Measurements from ENCODE around the gene BBS5.

GRCh38 chr2:169491378-169491777 lies 12.1 kb downstream of the BBS5 start:
- TF ChIP-seq ATF2 (tag by site-specific recombination; IDR thresholded peaks at IDR 0.05; ENCODE audit: low read depth) (no peak), ZNF707 (tag by site-specific recombination; IDR thresholded peaks at IDR 0.05) (no peak), ZNF580 (tag by site-specific recombination; IDR thresholded peaks at IDR 0.05) (no peak), ZNF510 (tag by site-specific recombination; IDR thresholded peaks at IDR 0.05; ENCODE audit: insufficient replicate concordance) (no peak), SP3 (tag by site-specific recombination; IDR thresholded peaks at IDR 0.05) (no peak), BCL11A (tag by site-specific recombination; IDR thresholded peaks at IDR 0.05; ENCODE audit: low read depth) (no peak), CTCF (tag by site-specific recombination; IDR thresholded peaks at IDR 0.05) (no peak), ZNF112 (tag by site-specific recombination; IDR thresholded peaks at IDR 0.05) (no peak), REST (tag by site-specific recombination; IDR thresholded peaks at IDR 0.05) (no peak), SCRT2 (tag by site-specific recombination; IDR thresholded peaks at IDR 0.05) (no peak), KLF16 (tag by site-specific recombination; IDR thresholded peaks at IDR 0.05) (no peak), ZNF248 (tag by site-specific recombination; IDR thresholded peaks at IDR 0.05) (no peak), ZFP41 (tag by site-specific recombination; IDR thresholded peaks at IDR 0.05; ENCODE audit: borderline replicate concordance) (no peak)
